Fibroblast of the conjunctiva (primary cell): ENCODE measurements around the gene CEP104.
"Not testable (repeated sequence)": the region's sequence is repeated elsewhere in the genome, so short reads cannot be mapped to it uniquely, and the experiment has no call there.

ENCODE experiments used
- DNase-seq: peaks from one replicate; pipeline ENCODE4 v3.0.0-alpha.2; 2010; ENCODE audit warnings: low read depth

The CEP104 gene

GRCh38 chr1:3825356-3825755 lies 31.7 kb downstream of the CEP104 start:
- DNase-seq: no peak

- DNase-seq: no peak
Observed at GRCh38 chr1:3824650-3825049, 32.4 kb downstream of the CEP104 start.

- no peak for DNase-seq
Observed at GRCh38 chr1:3822421-3822820, 34.6 kb downstream of the CEP104 start.

- no peak for DNase-seq
Observed at GRCh38 chr1:3821908-3822307, 35.1 kb downstream of the CEP104 start.

GRCh38 chr1:3821447-3821846 lies 35.6 kb downstream of the CEP104 start:
- no peak for DNase-seq

GRCh38 chr1:3821004-3821403 lies 36.0 kb downstream of the CEP104 start:
- no peak for DNase-seq

GRCh38 chr1:3820316-3820715 lies 36.7 kb downstream of the CEP104 start:
- DNase-seq: no peak

GRCh38 chr1:3819771-3820200 lies 37.2 kb downstream of the CEP104 start:
- no peak for DNase-seq

- no peak for DNase-seq
Observed at GRCh38 chr1:3817821-3818597, 39.0 kb downstream of the CEP104 start.

GRCh38 chr1:3817138-3817740 lies 39.8 kb downstream of the CEP104 start:
- DNase-seq: no peak

- DNase-seq: no peak
Observed at GRCh38 chr1:3816331-3817137, 40.5 kb downstream of the CEP104 start.

GRCh38 chr1:3814771-3815561 lies 42.0 kb downstream of the CEP104 start:
- DNase-seq: no peak

- DNase-seq: no peak
Observed at GRCh38 chr1:3814065-3814464, 42.9 kb downstream of the CEP104 start.

- DNase-seq: no peak
Observed at GRCh38 chr1:3811595-3811911, 45.5 kb downstream of the CEP104 start.

- DNase-seq: not testable (repeated sequence)
Observed at GRCh38 chr1:3810149-3810761, 46.8 kb downstream of the CEP104 start.

- DNase-seq: no peak
Observed at GRCh38 chr1:3809680-3810079, 47.3 kb downstream of the CEP104 start.

- no peak for DNase-seq
Observed at GRCh38 chr1:3807769-3808168, 49.2 kb downstream of the CEP104 start.

- DNase-seq: no peak
Observed at GRCh38 chr1:3805038-3805437, 52.0 kb downstream of the CEP104 start.

GRCh38 chr1:3804627-3804944 lies 52.4 kb downstream of the CEP104 start:
- not testable (repeated sequence) for DNase-seq

- no peak for DNase-seq
Observed at GRCh38 chr1:3803905-3804626, 52.9 kb downstream of the CEP104 start.

- not testable (repeated sequence) for DNase-seq
Observed at GRCh38 chr1:3800795-3801194, 56.2 kb downstream of the CEP104 start.
